Measurements from ENCODE around the gene ARID5B. TPM values are rescaled to one million over a fixed set of nuclear protein-coding genes. Genes with fewer than 3 reads are reported as not detected.

ARID5B gene
- total and polyA plus RNA-seq, 2 donors (not counting 1 experiment from before 2014, with no cell fraction given), result 118 to 145 TPM

GRCh38 chr10:62048470-62048869 is 147.0 kb downstream of the ARID5B start:
- peaks cover 42% of the 10 kb centered on the region for H3K4me1 ChIP-seq (ENCODE audit: control insufficient read depth, extremely low read depth, insufficient read depth, low read length)
- H3K4me3 ChIP-seq (replicated peaks in 1 of 4; ENCODE audit: control extremely low read depth in 1 of 4, insufficient read depth in 1 of 4, low read depth in 3 of 4, low read length in 4 of 4), result peak overlapping the region; percentile 74 to 99 (median 78)
- H3K79me2 ChIP-seq (ENCODE audit: control insufficient read depth, insufficient read depth, low read length), result peaks cover 78% of the 10 kb centered on the region
- peak overlapping the region; percentile 94 for H3K27ac ChIP-seq (ENCODE audit: insufficient read depth, low read length)
- H3K4me2 ChIP-seq (ENCODE audit: extremely low read depth, insufficient read depth, low read length), result peak overlapping the region; percentile 88
- no peak for DNase-seq (ENCODE audit: low read depth in 2 of 2)
- no peaks in the 10 kb centered on the region for H3K9me3 ChIP-seq (ENCODE audit: control insufficient read depth, insufficient read depth, low read depth, low read length)
- H4K20me1 ChIP-seq (ENCODE audit: control insufficient read depth, extremely low read depth, insufficient read depth, low read length), result no peaks in the 10 kb centered on the region
- TF ChIP-seq EZH2 (IDR thresholded peaks at IDR 0.05; ENCODE audit: low read length, missing control alignments) (no peak), CTCF (conservative IDR thresholded peaks at IDR 0.05 in 1 of 2, IDR thresholded peaks at IDR 0.05 in 1 of 2; ENCODE audit: low read depth in 1 of 2, low read length in 2 of 2) (no peak)
- H3K36me3 ChIP-seq (ENCODE audit: control insufficient read depth, insufficient read depth, low read length), result peaks cover 14% of the 10 kb centered on the region
- H3K27me3 ChIP-seq (ENCODE audit: control insufficient read depth, insufficient read depth, low read length), result no peaks in the 10 kb centered on the region
- peak overlapping the region; percentile 50 for H3K9ac ChIP-seq (ENCODE audit: insufficient read depth, low read length)
- H2AFZ ChIP-seq (ENCODE audit: low read length), result no peak overlapping the region

GRCh38 chr10:62048919-62049623 is 147.6 kb downstream of the ARID5B start:
- peak overlapping the region; percentile 94 for H3K27ac ChIP-seq (ENCODE audit: insufficient read depth, low read length)
- no peak for TF ChIP-seq CTCF (conservative IDR thresholded peaks at IDR 0.05 in 1 of 2, IDR thresholded peaks at IDR 0.05 in 1 of 2; ENCODE audit: low read depth in 1 of 2, low read length in 2 of 2)
- no peak overlapping the region for H2AFZ ChIP-seq (ENCODE audit: low read length)
- peaks cover 18% of the 10 kb centered on the region for H3K36me3 ChIP-seq (ENCODE audit: control insufficient read depth, insufficient read depth, low read length)
- H4K20me1 ChIP-seq (ENCODE audit: control insufficient read depth, extremely low read depth, insufficient read depth, low read length), result no peaks in the 10 kb centered on the region
- peaks cover 82% of the 10 kb centered on the region for H3K79me2 ChIP-seq (ENCODE audit: control insufficient read depth, insufficient read depth, low read length)
- peak; percentile 98 to 99 for DNase-seq (ENCODE audit: low read depth in 2 of 2)
- H3K9ac ChIP-seq (ENCODE audit: insufficient read depth, low read length), result peak overlapping the region; percentile 70
- H3K4me3 ChIP-seq (replicated peaks in 1 of 4; ENCODE audit: control extremely low read depth in 1 of 4, insufficient read depth in 1 of 4, low read depth in 3 of 4, low read length in 4 of 4), result peak overlapping the region; percentile 74 to 99 (median 78)
- no peaks in the 10 kb centered on the region for H3K27me3 ChIP-seq (ENCODE audit: control insufficient read depth, insufficient read depth, low read length)
- H3K9me3 ChIP-seq (ENCODE audit: control insufficient read depth, insufficient read depth, low read depth, low read length), result no peaks in the 10 kb centered on the region
- peak overlapping the region; percentile 88 for H3K4me2 ChIP-seq (ENCODE audit: extremely low read depth, insufficient read depth, low read length)
- peaks cover 41% of the 10 kb centered on the region for H3K4me1 ChIP-seq (ENCODE audit: control insufficient read depth, extremely low read depth, insufficient read depth, low read length)

- no peaks in the 10 kb centered on the region for H3K27me3 ChIP-seq (ENCODE audit: control insufficient read depth, insufficient read depth, low read length)
- peak overlapping the region; percentile 70 for H3K9ac ChIP-seq (ENCODE audit: insufficient read depth, low read length)
- peaks cover 22% of the 10 kb centered on the region for H3K36me3 ChIP-seq (ENCODE audit: control insufficient read depth, insufficient read depth, low read length)
- H3K4me1 ChIP-seq (ENCODE audit: control insufficient read depth, extremely low read depth, insufficient read depth, low read length), result peaks cover 40% of the 10 kb centered on the region
- H4K20me1 ChIP-seq (ENCODE audit: control insufficient read depth, extremely low read depth, insufficient read depth, low read length), result no peaks in the 10 kb centered on the region
- peak overlapping the region; percentile 74 to 99 (median 78) for H3K4me3 ChIP-seq (replicated peaks in 1 of 4; ENCODE audit: control extremely low read depth in 1 of 4, insufficient read depth in 1 of 4, low read depth in 3 of 4, low read length in 4 of 4)
- H3K4me2 ChIP-seq (ENCODE audit: extremely low read depth, insufficient read depth, low read length), result peak overlapping the region; percentile 42
- peak in 1 of 2 donors; percentile 23 for DNase-seq (ENCODE audit: low read depth in 2 of 2)
- H3K27ac ChIP-seq (ENCODE audit: insufficient read depth, low read length), result peak overlapping the region; percentile 94
- H2AFZ ChIP-seq (ENCODE audit: low read length), result no peak overlapping the region
- TF ChIP-seq CTCF (conservative IDR thresholded peaks at IDR 0.05 in 1 of 2, IDR thresholded peaks at IDR 0.05 in 1 of 2; ENCODE audit: low read depth in 1 of 2, low read length in 2 of 2) (no peak), EZH2 (IDR thresholded peaks at IDR 0.05; ENCODE audit: low read length, missing control alignments) (no peak)
- H3K9me3 ChIP-seq (ENCODE audit: control insufficient read depth, insufficient read depth, low read depth, low read length), result no peaks in the 10 kb centered on the region
- H3K79me2 ChIP-seq (ENCODE audit: control insufficient read depth, insufficient read depth, low read length), result peaks cover 82% of the 10 kb centered on the region
Observed at GRCh38 chr10:62049624-62050345, 148.3 kb downstream of the ARID5B start.

All from fibroblast of lung (primary cell).